Putamen (tissue), 1 donor: ENCODE results near the gene GALNT18.

Experiments used
- DNase-seq: peaks from one replicate; pipeline ENCODE4 v3.0.0-alpha.2; 2016; ENCODE audit warnings: low spot score

The GALNT18 gene

GRCh38 chr11:11567936-11568650 is 53.7 kb downstream of the GALNT18 start:
- DNase-seq: no peak

- DNase-seq: no peak
These were observed 56.2 kb downstream of the GALNT18 start for GRCh38 chr11:11565636-11566035.

DNA sequence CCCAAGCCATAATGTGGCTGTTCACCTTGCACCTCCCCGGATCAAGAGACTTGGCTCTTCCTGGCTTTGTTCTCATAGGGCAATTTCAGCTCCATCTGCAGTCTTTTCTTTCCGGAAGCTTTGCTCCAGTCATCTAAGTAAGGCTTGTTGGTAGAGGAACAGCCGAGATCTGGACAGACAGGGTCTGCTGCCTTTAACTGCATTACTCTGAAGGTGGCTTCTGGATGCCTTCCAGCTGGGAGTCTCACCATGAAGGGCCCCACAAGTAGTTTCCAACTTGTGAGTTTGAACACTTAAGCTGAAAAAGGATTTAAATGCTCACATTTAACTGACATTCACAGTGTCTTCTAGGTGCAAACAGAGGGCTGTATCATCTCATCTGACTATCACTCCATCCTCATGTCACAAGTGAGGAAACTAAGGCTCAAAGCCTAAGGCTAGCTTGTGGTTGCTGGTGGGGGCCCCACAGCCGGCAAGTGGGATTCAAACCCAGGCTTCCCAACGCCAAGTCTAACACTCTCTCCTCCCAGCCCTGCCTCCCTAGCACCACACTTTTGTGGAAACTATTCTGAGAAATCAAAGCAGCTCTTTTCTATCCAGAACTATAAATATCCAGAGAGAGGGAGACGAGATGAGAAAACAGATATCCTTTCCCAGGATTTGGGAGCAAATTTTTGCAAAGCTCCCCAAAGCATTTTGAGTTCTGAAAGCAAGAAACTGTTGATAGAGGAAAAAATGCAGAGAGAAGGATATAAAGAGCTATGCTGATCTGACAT is 58.4 kb downstream of the GALNT18 start:
- DNase-seq: no peak

GRCh38 chr11:11561991-11562390 is 59.8 kb downstream of the GALNT18 start:
- no peak for DNase-seq

DNA sequence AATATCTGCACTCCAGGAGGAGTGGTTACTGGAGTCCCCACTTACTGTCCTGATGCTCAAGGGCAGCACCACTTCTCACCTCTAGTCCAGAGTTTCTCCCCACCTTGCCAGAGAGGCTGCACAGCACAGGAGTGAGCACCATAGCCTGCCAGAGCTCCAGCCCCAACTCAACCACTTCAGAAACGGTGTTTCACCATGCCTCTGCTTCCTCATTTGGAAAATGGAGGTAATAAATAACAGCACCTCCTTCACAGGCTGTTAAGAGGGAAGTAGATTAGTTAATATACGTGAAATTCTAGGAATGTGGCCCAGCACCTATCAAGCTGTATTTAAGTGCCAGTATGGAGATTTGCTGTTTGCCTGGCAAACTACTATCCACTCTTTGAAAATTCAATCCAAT is 63.0 kb downstream of the GALNT18 start:
- no peak for DNase-seq

GRCh38 chr11:11558396-11558795 is 63.4 kb downstream of the GALNT18 start:
- DNase-seq: no peak

- DNase-seq: no peak
These were observed 66.6 kb downstream of the GALNT18 start for GRCh38 chr11:11555208-11555607.

- DNase-seq: no peak
These were observed 68.2 kb downstream of the GALNT18 start for GRCh38 chr11:11553573-11553972.

DNA sequence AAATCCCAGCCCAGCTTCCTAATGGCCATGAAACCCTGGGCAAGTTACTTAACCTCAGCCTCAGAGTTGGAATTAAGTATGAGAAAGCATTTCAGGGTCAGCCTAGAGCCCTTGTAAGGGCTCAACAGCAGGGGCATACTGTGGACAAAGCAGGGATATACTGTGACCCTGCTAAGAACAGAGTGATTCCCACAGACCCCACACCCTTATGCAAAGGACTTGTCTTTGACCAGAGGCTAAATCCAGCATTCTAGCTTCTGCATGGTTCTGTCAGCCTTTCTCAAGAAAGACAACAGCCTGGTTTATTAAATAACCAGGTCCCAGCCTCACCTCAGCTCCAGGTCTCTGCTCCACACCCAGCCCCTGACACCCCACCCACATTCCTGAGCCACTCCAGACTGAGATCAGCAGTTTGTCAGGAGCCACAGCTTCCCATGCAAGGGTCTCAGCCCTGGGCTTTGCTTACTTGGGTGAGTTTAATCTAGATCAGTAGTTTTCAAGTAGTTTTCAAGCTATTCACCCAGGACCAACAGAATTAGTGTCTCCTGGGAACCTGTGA is 69.2 kb downstream of the GALNT18 start:
- no peak for DNase-seq

- no peak for DNase-seq
These were observed 71.3 kb downstream of the GALNT18 start for GRCh38 chr11:11550534-11550933.

- no peak for DNase-seq
These were observed 76.2 kb downstream of the GALNT18 start for GRCh38 chr11:11545285-11546275.

DNA sequence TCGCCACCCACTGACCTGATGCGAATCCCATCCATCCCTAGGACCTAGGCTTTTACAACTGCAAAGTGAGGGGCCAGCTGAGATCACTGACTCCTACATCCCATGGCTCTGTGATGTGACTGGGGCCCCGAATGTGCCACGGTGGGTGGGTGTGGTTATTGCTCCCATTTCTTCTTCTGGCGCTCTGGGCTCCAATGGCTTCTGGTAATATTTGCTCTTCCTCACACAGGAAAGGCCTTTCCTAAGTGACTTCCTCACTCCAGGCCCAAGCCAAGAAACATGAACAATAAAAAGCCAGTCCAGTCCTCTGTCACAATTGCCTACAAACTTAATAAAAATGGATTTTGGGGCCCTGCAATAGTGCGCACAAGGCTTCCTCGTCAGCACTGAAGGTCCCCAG is 78.1 kb downstream of the GALNT18 start:
- DNase-seq: no peak

DNA sequence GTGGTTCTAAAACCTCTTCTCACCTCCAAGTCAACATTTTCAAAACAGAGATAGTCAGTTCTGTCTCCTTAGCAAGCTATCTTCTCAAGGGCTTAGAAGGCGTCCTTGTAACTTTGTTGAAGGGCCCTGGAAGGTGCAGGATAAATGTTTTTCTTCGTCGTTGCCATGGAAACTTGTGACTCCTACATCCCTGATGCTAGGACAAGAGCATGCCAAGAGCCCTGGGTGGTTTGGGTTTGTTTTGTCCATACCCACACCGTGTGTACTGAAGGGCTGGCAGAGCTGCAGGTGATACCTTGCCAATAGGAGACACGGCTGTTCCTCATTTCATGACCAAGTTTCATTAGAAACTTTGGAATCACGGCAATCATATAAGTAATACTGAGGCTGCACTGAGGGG is 81.6 kb downstream of the GALNT18 start:
- DNase-seq: no peak

DNA sequence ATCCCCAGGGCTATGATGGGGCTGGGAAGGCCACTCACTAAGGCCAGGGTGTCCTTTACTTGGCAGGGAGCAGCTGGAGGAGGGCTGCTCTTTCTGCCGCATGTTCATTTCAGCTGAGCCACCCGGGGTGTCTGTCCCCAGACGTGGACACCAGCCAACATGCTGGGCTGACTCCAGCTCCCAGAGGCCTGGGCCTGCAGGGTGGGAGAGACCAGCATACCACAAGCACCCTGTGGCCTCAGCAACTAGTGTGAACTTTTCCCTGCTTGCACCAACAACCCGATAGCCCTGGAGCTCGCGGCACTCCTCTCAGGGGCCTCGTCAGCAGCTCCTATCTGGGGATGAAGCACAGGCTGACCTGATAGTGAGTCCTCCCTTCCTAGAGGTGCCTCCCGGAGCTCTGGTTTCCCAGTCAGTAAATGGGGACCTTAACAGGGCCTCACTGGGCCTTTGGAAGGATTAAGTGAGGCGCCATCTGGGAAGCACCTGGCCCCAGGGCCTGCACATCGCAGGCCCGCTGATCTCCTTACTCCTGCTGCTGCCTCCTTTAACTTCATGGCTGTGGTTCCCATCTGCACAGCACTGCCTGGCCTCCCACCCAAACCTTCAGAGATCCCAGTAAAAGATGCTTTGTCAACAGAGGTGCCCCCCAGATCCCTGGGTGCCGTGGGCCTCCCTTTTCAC is 83.4 kb downstream of the GALNT18 start:
- no peak for DNase-seq

DNA sequence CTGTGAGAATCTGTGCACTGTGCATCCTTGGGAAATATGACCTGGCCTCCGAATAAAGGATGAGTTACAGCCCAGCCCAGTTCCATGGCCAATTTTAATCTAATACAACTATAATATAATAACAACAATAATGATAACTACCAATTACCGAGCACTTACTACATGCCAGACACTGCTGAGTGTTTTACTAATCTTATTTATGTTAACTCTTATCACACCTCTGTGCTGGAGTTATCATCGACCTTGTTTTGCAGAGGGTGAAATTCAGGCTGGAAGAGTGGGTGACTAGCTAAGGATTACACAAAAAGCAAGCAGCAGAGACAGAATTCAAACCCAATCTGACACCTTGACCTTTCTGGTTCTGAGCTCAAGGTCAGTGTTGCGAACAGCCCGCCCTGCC is 83.9 kb downstream of the GALNT18 start:
- DNase-seq: no peak

- DNase-seq: no peak
These were observed 84.4 kb downstream of the GALNT18 start for GRCh38 chr11:11537372-11537771.

GRCh38 chr11:11536650-11537049 is 85.2 kb downstream of the GALNT18 start:
- no peak for DNase-seq

- DNase-seq: no peak
These were observed 86.2 kb downstream of the GALNT18 start for GRCh38 chr11:11535611-11536010.

DNA sequence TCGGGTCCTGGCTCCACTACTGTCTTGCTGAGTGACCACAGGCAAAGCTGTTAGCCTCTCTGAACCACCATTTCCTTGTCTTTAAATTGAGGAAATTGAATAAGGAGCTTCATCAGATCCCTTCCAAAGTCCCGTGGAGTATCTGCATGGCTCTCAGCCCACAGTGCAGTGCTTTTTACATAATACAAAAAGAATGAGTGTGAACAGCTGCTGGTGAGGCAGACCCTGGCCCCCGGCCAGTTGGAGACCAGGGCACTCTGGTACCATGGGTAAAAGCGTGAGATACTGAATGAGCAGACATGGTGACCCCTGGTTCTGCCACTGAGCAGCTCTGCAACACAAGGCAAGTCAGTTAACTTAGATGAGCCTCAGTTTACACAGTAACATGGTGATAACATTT is 86.8 kb downstream of the GALNT18 start:
- DNase-seq: no peak

DNA sequence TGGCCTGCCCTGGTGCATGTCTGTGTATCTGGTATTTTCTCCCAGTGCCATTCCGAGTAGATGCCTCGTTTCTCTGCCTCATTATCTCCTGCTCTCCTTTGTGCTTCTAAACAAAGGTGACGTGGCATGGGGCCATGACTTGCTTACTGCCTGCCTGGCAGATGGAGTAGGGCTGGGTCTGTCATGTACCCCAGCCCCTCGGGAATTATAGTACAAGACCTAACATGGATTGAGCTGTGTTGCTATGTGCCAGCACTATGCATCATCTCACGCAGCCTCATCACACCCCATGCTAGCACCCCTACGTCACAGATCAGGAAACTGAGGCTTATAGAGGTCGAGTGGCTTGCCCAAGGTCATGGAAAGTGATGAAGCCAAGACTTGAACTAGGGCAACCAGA is 88.1 kb downstream of the GALNT18 start:
- DNase-seq: no peak

DNA sequence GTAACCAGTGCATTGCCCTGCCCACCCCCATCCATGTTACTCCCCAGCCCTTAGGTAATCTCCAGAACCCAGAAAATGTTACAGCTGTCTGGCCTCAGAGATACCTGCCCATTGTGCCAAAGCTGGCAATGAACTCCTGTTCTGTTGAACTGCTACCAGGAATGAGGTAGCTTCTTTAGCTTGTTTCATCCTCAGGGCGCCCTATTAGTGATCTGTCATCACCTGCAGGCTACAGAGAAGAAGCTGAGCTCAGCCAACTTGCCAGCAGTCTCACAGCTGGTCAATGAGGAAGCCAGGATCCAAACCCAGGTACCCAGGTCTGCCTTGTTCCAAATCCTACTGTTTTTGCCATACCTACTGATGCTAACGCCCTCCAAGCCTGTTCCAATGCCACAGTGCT is 88.7 kb downstream of the GALNT18 start:
- DNase-seq: no peak

GRCh38 chr11:11532574-11532973 is 89.2 kb downstream of the GALNT18 start:
- no peak for DNase-seq
